Kidney epithelial cell (primary cell): ENCODE measurements around the gene LILRB5. TPM values are rescaled to one million over a fixed set of nuclear protein-coding genes. Genes with fewer than 3 reads are reported as not detected.
"Not testable (repeated sequence)": the region's sequence is repeated elsewhere in the genome, so short reads cannot be mapped to it uniquely, and the experiment has no call there.

Experiments
- DNase-seq: peaks from one replicate; pipeline ENCODE4 v3.0.0-alpha.2; 2010; ENCODE audit warnings: low read depth
- H3K27me3 ChIP-seq: 2 replicates; pipeline ENCODE4 v1.6.0; 2011; ENCODE audit warnings: low read length; ENCODE audit not compliant: control insufficient read depth, insufficient read depth
- H3K36me3 ChIP-seq: 2 replicates; pipeline ENCODE4 v1.5.1; 2011; ENCODE audit warnings: low read length; ENCODE audit not compliant: control insufficient read depth, insufficient read depth
- H3K4me3 ChIP-seq: 2 replicates; pipeline ENCODE4 v1.5.1; 2011; ENCODE audit warnings: low read depth, mild to moderate bottlenecking, control low read depth, low read length
- CTCF ChIP-seq: IDR thresholded peaks from 2 replicates; pipeline ENCODE4 v1.5.1; 2011; ENCODE audit warnings: mild to moderate bottlenecking, moderate library complexity, low read length, control low read depth, inconsistent platforms; ENCODE audit not compliant: insufficient read depth, poor library complexity, severe bottlenecking
- total RNA-seq: library from RNA; depleted of rRNA; stranded (reverse); fragments of >200 nt; gene quantifications from 2 replicates; pipeline ENCODE4 v1.2.3, GENCODE V29; 2015

The LILRB5 gene
- total RNA-seq, 1 donor from 2014 or later = 0.04 TPM

- Histone ChIP-seq H3K4me3 (no peak overlapping the region), H3K27me3 (peaks cover 2% of the 10 kb centered on the region), H3K36me3 (peaks cover 8% of the 10 kb centered on the region)
- no peak for DNase-seq
- TF ChIP-seq CTCF = no peak
Measured at GRCh38 chr19:54207676-54207982, 49.4 kb downstream of the LILRB5 start.

- H3K4me3 ChIP-seq, H3K36me3 ChIP-seq, DNase-seq, H3K27me3 ChIP-seq: not testable (repeated sequence)
Measured at GRCh38 chr19:54207193-54207592, 49.9 kb downstream of the LILRB5 start.

- peaks cover 2% of the 10 kb centered on the region for H3K27me3 ChIP-seq
- no peak for DNase-seq
- no peak for TF ChIP-seq CTCF
- H3K4me3 ChIP-seq = no peak overlapping the region
- H3K36me3 ChIP-seq = peaks cover 9% of the 10 kb centered on the region
Measured at GRCh38 chr19:54206831-54207177, 50.3 kb downstream of the LILRB5 start.

- Histone ChIP-seq H3K36me3 (peaks cover 8% of the 10 kb centered on the region), H3K4me3 (no peak overlapping the region), H3K27me3 (peaks cover under 1% of the 10 kb centered on the region)
- DNase-seq = no peak
- no peak for TF ChIP-seq CTCF
Measured at GRCh38 chr19:54206030-54206830, 50.8 kb downstream of the LILRB5 start.

GRCh38 chr19:54204767-54205468, 52.2 kb downstream of the LILRB5 start:
- TF ChIP-seq CTCF = no peak
- Histone ChIP-seq H3K4me3 (no peak overlapping the region), H3K36me3 (peaks cover 7% of the 10 kb centered on the region), H3K27me3 (no peaks in the 10 kb centered on the region)
- DNase-seq = no peak

- Histone ChIP-seq H3K27me3 (no peaks in the 10 kb centered on the region), H3K4me3 (no peak overlapping the region), H3K36me3 (peaks cover 7% of the 10 kb centered on the region)
- TF ChIP-seq CTCF = no peak
- DNase-seq = no peak
Measured at GRCh38 chr19:54203151-54203611, 53.9 kb downstream of the LILRB5 start.
